ENCODE results near the gene ITSN1. TPM values are rescaled to one million over a fixed set of nuclear protein-coding genes. Genes with fewer than 3 reads are reported as not detected.

ITSN1 gene
- total RNA-seq, 2 donors from 2014 or later = 15.0 to 47.5 TPM

- H3K36me3 ChIP-seq (replicated peaks in 1 of 2; ENCODE audit: insufficient read depth in 1 of 2, low read depth in 2 of 2) = no peaks in the 10 kb centered on the region
- TF ChIP-seq CTCF (IDR thresholded peaks at IDR 0.05) = no peak
- TF ChIP-seq POLR2A (IDR thresholded peaks at IDR 0.05) = no peak
- intact Hi-C loops (cut with DNase I) = no loop called here
- ATAC-seq = no peak
- no peaks in the 10 kb centered on the region for H3K27me3 ChIP-seq
- peaks cover 22% of the 10 kb centered on the region for H3K4me1 ChIP-seq
- 75 to 81% methylated on average over 3 of the region's 3 CpGs for WGBS, 2 donors
- H3K27ac ChIP-seq = no peak overlapping the region
- H3K9me3 ChIP-seq = no peaks in the 10 kb centered on the region
- no peak for DNase-seq
- no peak overlapping the region for H3K4me3 ChIP-seq
Observed at GRCh38 chr21:33846141-33846540, 203.8 kb downstream of the ITSN1 start.

GRCh38 chr21:33847588-33848248 lies 205.4 kb downstream of the ITSN1 start:
- no peaks in the 10 kb centered on the region for H3K27me3 ChIP-seq
- intact Hi-C loops (cut with DNase I) = no loop called here
- H3K4me1 ChIP-seq = peaks cover 22% of the 10 kb centered on the region
- H3K9me3 ChIP-seq = no peaks in the 10 kb centered on the region
- TF ChIP-seq CTCF (IDR thresholded peaks at IDR 0.05) = no peak
- no peak for TF ChIP-seq POLR2A (IDR thresholded peaks at IDR 0.05)
- no peaks in the 10 kb centered on the region for H3K36me3 ChIP-seq (replicated peaks in 1 of 2; ENCODE audit: insufficient read depth in 1 of 2, low read depth in 2 of 2)
- no peak overlapping the region for H3K27ac ChIP-seq
- DNase-seq = no peak
- H3K4me3 ChIP-seq = no peak overlapping the region
- WGBS, 2 donors = 78 to 81% methylated on average over 18 to 19 of the region's 19 CpGs
- ATAC-seq = no peak

GRCh38 chr21:33848249-33848953 lies 206.1 kb downstream of the ITSN1 start:
- intact Hi-C loops (cut with DNase I) = no loop called here
- ATAC-seq = no peak
- 72 to 77% methylated on average over 17 of the region's 17 CpGs for WGBS, 2 donors

GRCh38 chr21:33849834-33850233 lies 207.5 kb downstream of the ITSN1 start:
- intact Hi-C loops (cut with DNase I) = no loop called here
- peaks cover 3% of the 10 kb centered on the region for H3K4me1 ChIP-seq
- H3K27ac ChIP-seq = no peak overlapping the region
- H3K36me3 ChIP-seq (replicated peaks in 1 of 2; ENCODE audit: insufficient read depth in 1 of 2, low read depth in 2 of 2) = no peaks in the 10 kb centered on the region
- no peak overlapping the region for H3K4me3 ChIP-seq
- no peak for ATAC-seq
- DNase-seq = no peak
- H3K9me3 ChIP-seq = no peaks in the 10 kb centered on the region
- no peak for TF ChIP-seq CTCF (IDR thresholded peaks at IDR 0.05)
- no peak for TF ChIP-seq POLR2A (IDR thresholded peaks at IDR 0.05)
- no peaks in the 10 kb centered on the region for H3K27me3 ChIP-seq

More at GRCh38 chr21:33848249-33848953, 206.1 kb downstream of the ITSN1 start:
- H3K36me3 ChIP-seq (replicated peaks in 1 of 2; ENCODE audit: insufficient read depth in 1 of 2, low read depth in 2 of 2) = no peaks in the 10 kb centered on the region
- no peak for DNase-seq
- no peak overlapping the region for H3K27ac ChIP-seq
- no peak overlapping the region for H3K4me3 ChIP-seq
- no peaks in the 10 kb centered on the region for H3K9me3 ChIP-seq
- peaks cover 18% of the 10 kb centered on the region for H3K4me1 ChIP-seq
- TF ChIP-seq CTCF (IDR thresholded peaks at IDR 0.05) = no peak
- TF ChIP-seq POLR2A (IDR thresholded peaks at IDR 0.05) = no peak
- H3K27me3 ChIP-seq = no peaks in the 10 kb centered on the region

Data from body of pancreas (tissue), 4 donors.